Activated CD4-positive, alpha-beta T cell treated with anti-CD3 and anti-CD28 coated beads, Interleukin-2, amount 10 ng/mL, durations not matched to agents 24 days and 14 days (primary cell): ENCODE measurements around the gene DHFR. TPM values are rescaled to one million over a fixed set of nuclear protein-coding genes. Genes with fewer than 3 reads are reported as not detected.

Experiments
- DNase-seq: peaks from one replicate; pipeline ENCODE4 v3.0.0; 2022
- H3K27ac Mint-ChIP-seq: one replicate; pipeline ENCODE4 v1.8.0; 2022; ENCODE audit warnings: mild to moderate bottlenecking, mixed read lengths
- H3K27me3 Mint-ChIP-seq: one replicate; pipeline ENCODE4 v1.8.0; 2022; ENCODE audit warnings: mixed read lengths
- H3K36me3 Mint-ChIP-seq: one replicate; pipeline ENCODE4 v1.8.0; 2022; ENCODE audit warnings: low read depth, mild to moderate bottlenecking, mixed read lengths
- H3K4me1 Mint-ChIP-seq: one replicate; pipeline ENCODE4 v1.8.0; 2021; ENCODE audit warnings: mixed read lengths
- H3K4me3 Mint-ChIP-seq: one replicate; pipeline ENCODE4 v1.8.0; 2022; ENCODE audit warnings: mild to moderate bottlenecking, moderate library complexity, mixed read lengths
- H3K9me3 Mint-ChIP-seq: one replicate; pipeline ENCODE4 v1.8.0; 2021; ENCODE audit warnings: mixed read lengths
- intact Hi-C: fragments of 100-400 bp; cut with micrococcal nuclease; formaldehyde crosslinking; loops from one replicate; pipeline ENCODE4 v1.15.1; 2023
- total RNA-seq: library from RNA; stranded (reverse); gene quantifications from 2 replicates; pipeline ENCODE4 v1.2.3, GENCODE V29; 2022

Gene DHFR
- total RNA-seq, 1 donor from 2014 or later, result 73.4 TPM

GRCh38 chr5:80641353-80641752, 13.4 kb downstream of the DHFR start:
- Mint-ChIP-seq H3K27ac (peak overlapping the region; percentile 29), H3K9me3 (peaks cover 3% of the 10 kb centered on the region), H3K36me3 (peaks cover 72% of the 10 kb centered on the region), H3K4me3 (no peak overlapping the region), H3K4me1 (peaks cover 19% of the 10 kb centered on the region), H3K27me3 (no peaks in the 10 kb centered on the region)
- intact Hi-C loops, result no loop called here
- DNase-seq, result no peak

GRCh38 chr5:80634193-80634592, 20.6 kb downstream of the DHFR start:
- Mint-ChIP-seq H3K4me1 (peaks cover 13% of the 10 kb centered on the region), H3K4me3 (no peak overlapping the region), H3K27me3 (no peaks in the 10 kb centered on the region), H3K27ac (peak overlapping the region; percentile 51), H3K9me3 (no peaks in the 10 kb centered on the region), H3K36me3 (peaks cover 67% of the 10 kb centered on the region)
- DNase-seq, result no peak
- intact Hi-C loops, result no loop called here

DNA sequence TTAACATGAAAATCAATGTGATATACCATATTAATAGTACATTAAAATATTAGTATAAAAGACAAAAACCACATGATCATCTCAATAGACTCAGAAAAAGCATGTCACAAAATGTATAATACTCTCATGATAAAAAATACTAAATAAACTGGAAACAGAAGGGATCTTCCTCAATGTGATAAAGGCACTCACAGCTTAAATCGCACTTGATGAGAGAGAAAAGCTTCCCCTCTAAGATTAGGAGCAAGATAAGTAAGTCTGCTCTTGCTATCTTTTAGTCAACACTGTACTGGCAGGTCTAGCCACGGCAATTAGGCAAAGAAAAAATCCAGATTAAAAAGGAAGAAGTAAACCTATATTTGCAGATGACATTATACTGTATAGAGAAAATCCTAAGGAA, 22.1 kb downstream of the DHFR start:
- intact Hi-C loops, result no loop called here
- peaks cover 57% of the 10 kb centered on the region for H3K36me3 Mint-ChIP-seq
- H3K4me1 Mint-ChIP-seq, result peaks cover 6% of the 10 kb centered on the region
- H3K9me3 Mint-ChIP-seq, result no peaks in the 10 kb centered on the region
- no peak overlapping the region for H3K27ac Mint-ChIP-seq
- no peak for DNase-seq
- H3K4me3 Mint-ChIP-seq, result no peak overlapping the region
- no peaks in the 10 kb centered on the region for H3K27me3 Mint-ChIP-seq

DNA sequence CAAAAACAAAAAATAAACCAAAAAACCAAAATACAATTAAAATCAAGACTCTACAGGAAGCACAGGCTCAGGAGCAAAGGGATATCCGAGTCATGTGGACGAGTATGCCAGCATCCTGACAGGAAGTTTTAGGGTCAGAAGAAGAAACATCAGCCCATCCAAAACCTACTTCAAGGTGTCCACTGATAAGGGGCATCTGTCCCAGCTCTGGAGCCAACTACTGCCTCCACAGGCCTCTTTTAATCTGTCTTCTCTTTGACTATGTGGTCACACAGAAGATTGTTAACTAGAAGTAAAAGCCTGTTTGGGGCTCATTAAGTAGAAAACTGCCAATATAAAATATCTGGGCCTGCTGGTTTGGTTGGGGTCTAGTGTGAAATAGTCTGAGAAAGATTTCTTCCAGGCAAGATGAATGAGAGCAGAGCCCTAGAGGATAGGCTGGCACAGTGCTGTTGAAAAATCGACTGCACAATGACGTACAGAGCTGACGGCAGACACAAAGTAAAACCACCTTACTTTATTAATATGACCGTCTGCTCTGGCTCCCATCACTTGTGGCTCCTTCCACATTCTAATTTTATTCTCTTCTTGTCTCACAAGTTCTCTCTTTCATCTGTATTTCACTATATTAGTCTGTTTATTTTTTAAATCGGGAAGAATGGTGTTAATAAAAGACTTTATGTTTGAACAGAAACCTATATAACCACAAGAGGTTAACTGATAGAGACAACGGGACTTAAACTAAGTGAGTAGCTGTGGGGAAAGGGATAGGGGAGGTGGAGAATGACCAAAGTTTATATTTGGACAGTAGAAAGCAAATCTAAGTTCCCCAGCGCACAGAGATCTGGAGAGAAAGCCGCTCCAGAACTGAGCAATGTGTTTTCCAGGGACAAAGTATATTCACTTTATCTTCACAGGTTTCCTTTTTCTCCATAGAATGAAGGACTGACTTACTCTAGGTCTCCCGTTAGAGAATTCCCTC, 23.2 kb downstream of the DHFR start:
- no peaks in the 10 kb centered on the region for H3K27me3 Mint-ChIP-seq
- H3K9me3 Mint-ChIP-seq, result no peaks in the 10 kb centered on the region
- H3K4me3 Mint-ChIP-seq, result no peak overlapping the region
- H3K4me1 Mint-ChIP-seq, result peaks cover 5% of the 10 kb centered on the region
- intact Hi-C loops, result no loop called here
- no peak for DNase-seq
- no peak overlapping the region for H3K27ac Mint-ChIP-seq
- peaks cover 52% of the 10 kb centered on the region for H3K36me3 Mint-ChIP-seq

GRCh38 chr5:80629281-80629680, 25.5 kb downstream of the DHFR start:
- no peaks in the 10 kb centered on the region for H3K9me3 Mint-ChIP-seq
- no peak overlapping the region for H3K27ac Mint-ChIP-seq
- peaks cover 39% of the 10 kb centered on the region for H3K36me3 Mint-ChIP-seq
- H3K4me3 Mint-ChIP-seq, result no peak overlapping the region
- no peaks in the 10 kb centered on the region for H3K27me3 Mint-ChIP-seq
- intact Hi-C loops, result no loop called here
- no peak for DNase-seq
- peaks cover 5% of the 10 kb centered on the region for H3K4me1 Mint-ChIP-seq

DNA sequence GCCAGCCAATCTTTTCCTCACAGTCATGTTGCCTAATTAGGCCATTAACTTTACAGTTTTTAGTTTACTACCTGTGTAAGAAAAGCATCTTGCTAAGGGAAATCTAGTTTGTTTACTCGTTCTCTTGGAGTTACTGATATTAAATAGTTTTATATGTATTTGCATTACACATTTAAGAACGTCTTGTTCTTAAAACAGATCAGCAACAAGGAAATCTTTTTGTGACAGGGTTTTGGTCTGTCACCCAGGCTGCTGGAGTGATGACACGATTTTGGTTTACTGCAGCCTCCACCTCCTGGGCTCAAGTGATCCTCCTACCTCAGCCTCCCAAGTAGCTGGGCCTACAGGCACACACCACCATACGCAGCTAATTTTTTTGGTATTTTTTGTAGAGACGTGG, 29.6 kb downstream of the DHFR start:
- Mint-ChIP-seq H3K4me3 (no peak overlapping the region), H3K9me3 (no peaks in the 10 kb centered on the region), H3K36me3 (peaks cover 25% of the 10 kb centered on the region), H3K4me1 (no peaks in the 10 kb centered on the region), H3K27ac (no peak overlapping the region), H3K27me3 (no peaks in the 10 kb centered on the region)
- DNase-seq, result no peak
- intact Hi-C loops, result no loop called here

DNA sequence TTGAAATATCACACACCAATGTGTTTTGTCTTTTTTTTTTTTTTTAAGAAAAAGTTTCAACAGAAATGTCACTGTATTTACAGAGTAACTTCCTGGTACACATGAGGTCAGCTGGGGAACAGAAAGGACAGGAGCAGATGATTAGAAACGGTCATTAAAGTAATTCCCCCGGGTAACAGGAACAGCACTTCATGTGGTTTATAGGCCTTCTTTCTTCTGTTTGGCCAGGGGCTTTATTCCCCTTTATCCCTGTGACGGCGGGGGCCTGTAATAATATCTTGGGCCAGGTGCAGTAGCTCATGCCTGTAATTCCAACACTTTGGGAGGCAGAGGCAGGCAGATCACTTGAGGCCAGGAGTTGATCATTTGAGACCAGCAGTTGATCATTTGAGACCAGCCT, 30.8 kb downstream of the DHFR start:
- Mint-ChIP-seq H3K9me3 (no peaks in the 10 kb centered on the region), H3K27ac (no peak overlapping the region), H3K27me3 (no peaks in the 10 kb centered on the region), H3K36me3 (peaks cover 16% of the 10 kb centered on the region), H3K4me1 (no peaks in the 10 kb centered on the region), H3K4me3 (no peak overlapping the region)
- DNase-seq, result no peak
- intact Hi-C loops, result no loop called here

- Mint-ChIP-seq H3K9me3 (no peaks in the 10 kb centered on the region), H3K36me3 (peaks cover 21% of the 10 kb centered on the region), H3K4me3 (no peak overlapping the region), H3K27ac (no peak overlapping the region), H3K4me1 (no peaks in the 10 kb centered on the region), H3K27me3 (no peaks in the 10 kb centered on the region)
- no peak for DNase-seq
- intact Hi-C loops, result no loop called here
Observed at GRCh38 chr5:80622756-80623155, 32.0 kb downstream of the DHFR start.

GRCh38 chr5:80620211-80620610, 34.6 kb downstream of the DHFR start:
- intact Hi-C loops, result no loop called here
- no peak for DNase-seq
- Mint-ChIP-seq H3K36me3 (peaks cover 22% of the 10 kb centered on the region), H3K27ac (no peak overlapping the region), H3K9me3 (no peaks in the 10 kb centered on the region), H3K27me3 (no peaks in the 10 kb centered on the region), H3K4me1 (peaks cover 2% of the 10 kb centered on the region), H3K4me3 (no peak overlapping the region)

- intact Hi-C loops, result no loop called here
- Mint-ChIP-seq H3K27me3 (no peaks in the 10 kb centered on the region), H3K4me3 (no peak overlapping the region), H3K27ac (no peak overlapping the region), H3K36me3 (peaks cover 22% of the 10 kb centered on the region), H3K4me1 (peaks cover 2% of the 10 kb centered on the region), H3K9me3 (no peaks in the 10 kb centered on the region)
- DNase-seq, result no peak
Observed at GRCh38 chr5:80619086-80619485, 35.7 kb downstream of the DHFR start.

DNA sequence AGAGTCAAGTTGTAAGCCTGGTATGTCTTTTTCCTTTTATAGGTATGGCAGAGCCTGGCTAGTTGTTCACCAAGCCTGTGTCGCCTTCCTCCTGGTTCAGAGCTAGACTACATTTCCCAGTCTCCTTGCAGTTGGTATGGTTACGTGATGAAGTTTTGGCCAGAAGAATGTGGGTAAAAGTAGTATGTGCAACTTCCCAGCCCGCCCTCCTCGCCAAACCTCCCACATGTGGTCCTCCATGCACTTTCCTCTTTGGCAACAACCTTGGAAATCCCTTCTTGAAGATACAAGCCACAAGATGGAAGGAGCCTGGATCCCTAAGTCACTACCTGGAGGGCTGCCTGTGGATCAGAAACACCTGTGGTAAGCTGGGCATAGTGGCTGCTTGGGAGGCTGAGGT, 36.3 kb downstream of the DHFR start:
- intact Hi-C loops, result no loop called here
- Mint-ChIP-seq H3K4me1 (peaks cover 2% of the 10 kb centered on the region), H3K9me3 (no peaks in the 10 kb centered on the region), H3K36me3 (peaks cover 22% of the 10 kb centered on the region), H3K4me3 (no peak overlapping the region), H3K27ac (no peak overlapping the region), H3K27me3 (no peaks in the 10 kb centered on the region)
- no peak for DNase-seq

DNA sequence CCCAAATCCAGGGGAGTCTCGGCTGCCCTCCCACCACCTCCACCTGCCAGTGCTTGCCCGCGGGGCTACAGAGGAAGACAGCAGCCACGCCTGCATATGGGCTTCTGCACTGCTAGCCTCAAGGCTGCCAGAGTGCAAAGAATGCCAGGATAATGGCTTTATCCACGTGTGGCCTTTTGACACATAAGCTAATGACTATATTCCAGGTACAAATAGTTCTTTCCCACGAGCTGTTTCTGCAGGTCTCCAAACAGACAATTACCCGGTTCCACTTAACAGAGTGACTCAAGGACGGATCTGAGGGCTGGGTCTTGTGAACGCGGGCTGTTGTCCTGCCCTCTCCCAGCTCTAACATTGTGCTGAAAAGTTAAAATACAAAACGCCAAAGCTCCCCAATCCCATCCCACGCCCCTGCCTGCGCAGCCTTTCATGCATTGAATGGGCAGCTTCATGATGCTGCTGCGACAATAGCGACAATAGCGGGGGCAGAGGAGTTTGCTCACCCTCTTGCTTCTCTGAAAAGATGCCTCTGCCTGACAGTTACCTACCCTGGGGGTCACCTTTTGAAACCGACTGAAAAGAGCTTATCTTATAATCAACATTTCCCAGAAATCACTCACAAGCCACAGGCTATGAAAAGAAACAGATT, 39.4 kb downstream of the DHFR start:
- H3K9me3 Mint-ChIP-seq, result peaks cover 4% of the 10 kb centered on the region
- H3K27ac Mint-ChIP-seq, result no peak overlapping the region
- H3K36me3 Mint-ChIP-seq, result peaks cover 6% of the 10 kb centered on the region
- H3K4me3 Mint-ChIP-seq, result no peak overlapping the region
- intact Hi-C loops, result no loop called here
- H3K4me1 Mint-ChIP-seq, result peaks cover 2% of the 10 kb centered on the region
- H3K27me3 Mint-ChIP-seq, result no peaks in the 10 kb centered on the region
- DNase-seq, result no peak

DNA sequence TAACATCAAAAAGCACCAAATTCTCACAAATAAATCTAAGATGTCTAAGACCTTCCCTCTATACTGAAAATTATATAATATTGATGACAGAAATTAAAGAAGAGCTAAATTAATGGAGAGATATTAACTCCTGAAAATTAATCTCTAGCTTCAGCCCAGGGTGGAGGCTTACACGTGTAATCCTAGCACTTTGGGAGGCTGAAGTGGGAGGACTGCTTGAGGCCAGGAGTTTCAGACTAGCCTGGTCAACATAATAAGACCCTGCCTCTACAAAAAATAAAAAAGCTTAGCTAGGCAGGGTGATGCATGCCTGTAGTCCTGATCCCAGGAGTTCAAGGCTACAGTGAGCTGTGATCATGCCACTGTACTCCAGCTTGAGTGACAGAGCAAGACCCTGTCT, 45.1 kb downstream of the DHFR start:
- H3K27me3 Mint-ChIP-seq, result no peaks in the 10 kb centered on the region
- peaks cover 7% of the 10 kb centered on the region for H3K9me3 Mint-ChIP-seq
- intact Hi-C loops, result no loop called here
- peaks cover 2% of the 10 kb centered on the region for H3K4me1 Mint-ChIP-seq
- no peak overlapping the region for H3K4me3 Mint-ChIP-seq
- DNase-seq, result no peak
- H3K36me3 Mint-ChIP-seq, result peaks cover 2% of the 10 kb centered on the region
- no peak overlapping the region for H3K27ac Mint-ChIP-seq

GRCh38 chr5:80608731-80609130, 46.1 kb downstream of the DHFR start:
- intact Hi-C loops, result no loop called here
- Mint-ChIP-seq H3K36me3 (peaks cover 2% of the 10 kb centered on the region), H3K4me3 (no peak overlapping the region), H3K27ac (no peak overlapping the region), H3K27me3 (no peaks in the 10 kb centered on the region), H3K9me3 (peaks cover 7% of the 10 kb centered on the region), H3K4me1 (peaks cover 2% of the 10 kb centered on the region)
- DNase-seq, result no peak
